OCI-LY3 (cell line): Measurements from ENCODE around the gene CIAO1.

ENCODE experiments used
- EZH2phosphoT487 ChIP-seq: fragments of 200-600 bp; shearing (Covaris generic); IDR thresholded peaks from 2 replicates; pipeline ENCODE4 v1.6.1; 2018; ENCODE audit warnings: antibody characterized with exemption, mixed run types, low read depth
- TF ChIP-seq, protein P1 (sequence below): fragments of 200-600, 300-600 bp; sonication (generic); IDR thresholded peaks from 2 replicates; pipeline ENCODE4 v1.5.1; 2014; ENCODE audit warnings: antibody characterized with exemption, low read length, low read depth

DNA sequence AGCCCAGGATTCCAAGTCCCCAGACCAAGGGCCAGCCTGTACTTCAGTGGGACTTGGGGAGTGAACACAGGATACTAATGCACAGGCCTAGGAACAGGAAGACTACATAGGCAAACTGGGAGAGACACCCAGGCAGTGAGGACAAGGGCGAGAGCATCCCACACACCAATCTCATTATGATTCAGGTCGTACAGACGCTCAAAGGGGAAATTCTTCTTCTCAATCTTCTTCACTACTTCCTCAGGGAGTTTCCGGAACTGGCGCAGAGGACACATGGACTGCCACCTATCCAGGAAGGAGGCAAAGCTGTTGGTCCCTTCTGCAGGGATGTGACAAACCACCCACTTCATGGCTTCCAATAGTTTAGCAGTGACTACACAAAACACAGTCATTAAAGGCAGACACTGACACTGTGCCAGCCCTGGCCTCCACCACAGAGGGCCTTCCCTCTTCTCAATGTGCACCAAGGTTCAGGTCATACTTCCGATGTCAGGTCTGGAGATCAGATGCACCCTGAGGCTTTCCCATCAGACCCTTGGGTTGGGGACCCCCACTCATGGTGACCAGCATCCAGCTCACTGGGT, 21.3 kb downstream of the CIAO1 start:
- TF ChIP-seq, protein P1, sequence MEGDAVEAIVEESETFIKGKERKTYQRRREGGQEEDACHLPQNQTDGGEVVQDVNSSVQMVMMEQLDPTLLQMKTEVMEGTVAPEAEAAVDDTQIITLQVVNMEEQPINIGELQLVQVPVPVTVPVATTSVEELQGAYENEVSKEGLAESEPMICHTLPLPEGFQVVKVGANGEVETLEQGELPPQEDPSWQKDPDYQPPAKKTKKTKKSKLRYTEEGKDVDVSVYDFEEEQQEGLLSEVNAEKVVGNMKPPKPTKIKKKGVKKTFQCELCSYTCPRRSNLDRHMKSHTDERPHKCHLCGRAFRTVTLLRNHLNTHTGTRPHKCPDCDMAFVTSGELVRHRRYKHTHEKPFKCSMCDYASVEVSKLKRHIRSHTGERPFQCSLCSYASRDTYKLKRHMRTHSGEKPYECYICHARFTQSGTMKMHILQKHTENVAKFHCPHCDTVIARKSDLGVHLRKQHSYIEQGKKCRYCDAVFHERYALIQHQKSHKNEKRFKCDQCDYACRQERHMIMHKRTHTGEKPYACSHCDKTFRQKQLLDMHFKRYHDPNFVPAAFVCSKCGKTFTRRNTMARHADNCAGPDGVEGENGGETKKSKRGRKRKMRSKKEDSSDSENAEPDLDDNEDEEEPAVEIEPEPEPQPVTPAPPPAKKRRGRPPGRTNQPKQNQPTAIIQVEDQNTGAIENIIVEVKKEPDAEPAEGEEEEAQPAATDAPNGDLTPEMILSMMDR: no peak
- TF ChIP-seq EZH2phosphoT487: no peak
